HS-27A (cell line): ENCODE results near the gene RREB1.

Source experiments
- DNase-seq: peaks from one replicate; pipeline ENCODE4 v3.0.0-alpha.2; 2012; ENCODE audit warnings: low read depth, missing footprints

Gene RREB1

DNA sequence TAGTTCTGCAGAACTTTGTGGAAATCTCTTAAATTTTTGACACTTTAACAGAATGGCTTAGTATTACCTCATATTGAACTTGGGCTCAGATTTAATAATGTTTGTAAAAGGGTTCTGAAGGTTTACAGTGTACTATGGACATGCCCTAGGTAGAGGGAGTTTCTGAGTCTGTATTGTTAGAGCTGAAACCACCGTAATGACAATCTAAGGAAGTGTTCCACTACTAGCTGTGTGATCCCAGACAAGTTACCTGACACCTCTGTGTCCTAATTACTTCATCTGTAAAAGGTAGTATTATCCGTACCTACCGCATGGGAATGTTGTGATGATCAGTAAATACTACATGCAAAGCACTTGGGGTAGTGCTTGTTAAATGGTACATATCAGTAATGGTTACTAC is 86.9 kb downstream of the RREB1 start:
- DNase-seq = no peak

DNA sequence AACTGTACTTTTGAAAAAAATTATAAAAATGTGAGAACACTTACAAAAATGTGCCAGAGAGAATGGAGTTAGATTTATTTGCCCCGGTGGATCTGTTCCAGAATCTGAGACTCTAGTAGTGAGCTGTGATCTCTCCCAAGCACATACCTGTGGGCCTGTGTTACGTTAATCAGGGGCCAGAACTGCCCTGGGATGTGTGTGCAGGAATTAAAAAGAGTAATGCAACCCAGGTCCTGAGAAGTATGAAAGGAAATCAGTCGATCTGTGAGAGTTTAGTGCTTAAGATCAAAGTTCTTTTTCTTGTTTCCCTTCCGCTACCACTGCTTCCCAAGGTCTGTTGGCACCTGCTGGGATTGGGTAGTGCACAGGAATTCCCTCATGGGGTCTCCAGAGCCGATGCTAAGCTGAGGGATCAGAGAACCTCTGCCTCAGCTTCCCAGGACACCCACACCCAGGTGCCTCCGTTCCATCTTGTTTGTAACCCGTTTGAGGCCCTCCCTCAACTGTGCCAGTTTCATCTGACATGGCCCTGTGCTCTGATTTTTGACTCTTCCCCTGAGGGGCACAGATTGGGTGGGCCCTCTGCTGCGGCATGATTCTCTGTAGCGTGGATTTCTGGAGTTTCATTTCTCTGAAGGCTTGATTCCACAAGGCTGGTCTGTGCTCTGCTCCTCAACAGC is 87.7 kb downstream of the RREB1 start:
- no peak for DNase-seq

DNA sequence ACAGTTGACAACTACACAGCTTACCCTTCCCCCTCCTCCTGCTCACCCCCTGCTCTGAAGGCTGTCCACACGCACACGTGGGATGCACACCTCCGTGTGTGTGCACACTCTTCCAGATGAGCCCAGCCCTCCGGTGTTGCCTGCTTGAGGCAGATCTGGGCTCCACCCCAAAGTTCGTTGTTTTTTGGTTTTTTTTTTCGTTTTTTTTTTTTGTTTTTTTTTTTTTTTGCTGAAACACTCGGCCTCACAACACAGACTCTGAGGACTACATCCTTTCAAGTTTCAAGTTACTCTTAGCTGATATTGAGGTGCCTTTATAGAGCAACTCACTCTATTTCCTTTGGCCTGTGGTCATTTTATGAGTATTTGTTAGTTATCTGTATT is 88.2 kb downstream of the RREB1 start:
- DNase-seq = no peak

GRCh38 chr6:7196685-7197283 is 89.0 kb downstream of the RREB1 start:
- no peak for DNase-seq

DNA sequence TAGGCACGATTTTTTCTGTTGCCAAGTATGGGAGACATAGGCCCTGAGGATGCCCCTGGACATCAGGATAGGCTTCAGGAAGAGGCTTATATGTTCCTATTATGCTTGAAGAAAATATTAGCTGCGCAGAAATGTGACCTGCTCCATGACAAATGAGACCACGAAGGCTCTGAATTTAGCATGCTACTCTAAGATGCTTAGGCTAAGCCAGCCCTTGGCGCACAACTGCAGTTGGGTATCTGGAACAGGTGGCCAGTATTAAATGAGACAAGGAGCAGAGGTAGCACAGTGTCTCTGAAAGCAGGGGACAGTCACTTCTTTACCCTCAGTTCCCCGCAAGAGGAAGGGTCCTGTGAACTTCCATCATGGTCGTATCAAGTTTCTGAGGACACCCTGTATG is 90.0 kb downstream of the RREB1 start:
- DNase-seq = no peak

- DNase-seq = no peak
Measured at GRCh38 chr6:7198833-7199800, 91.4 kb downstream of the RREB1 start.

GRCh38 chr6:7200598-7201443 is 93.1 kb downstream of the RREB1 start:
- DNase-seq = no peak

DNA sequence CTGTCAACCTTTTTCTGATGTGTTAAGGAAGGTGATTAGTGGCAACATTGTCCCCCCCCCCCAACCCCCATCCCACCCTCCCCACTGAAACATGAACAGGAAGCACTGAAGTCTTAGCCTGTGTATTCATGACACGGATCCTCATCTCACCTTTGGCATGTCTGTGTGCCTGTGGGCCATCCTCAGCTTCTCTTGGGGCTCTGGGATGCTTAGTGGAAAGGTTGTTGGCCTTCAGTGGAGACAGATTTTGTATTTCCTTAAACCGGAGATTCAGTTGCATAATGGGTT is 93.6 kb downstream of the RREB1 start:
- no peak for DNase-seq

GRCh38 chr6:7201732-7202541 is 94.2 kb downstream of the RREB1 start:
- DNase-seq = no peak

DNA sequence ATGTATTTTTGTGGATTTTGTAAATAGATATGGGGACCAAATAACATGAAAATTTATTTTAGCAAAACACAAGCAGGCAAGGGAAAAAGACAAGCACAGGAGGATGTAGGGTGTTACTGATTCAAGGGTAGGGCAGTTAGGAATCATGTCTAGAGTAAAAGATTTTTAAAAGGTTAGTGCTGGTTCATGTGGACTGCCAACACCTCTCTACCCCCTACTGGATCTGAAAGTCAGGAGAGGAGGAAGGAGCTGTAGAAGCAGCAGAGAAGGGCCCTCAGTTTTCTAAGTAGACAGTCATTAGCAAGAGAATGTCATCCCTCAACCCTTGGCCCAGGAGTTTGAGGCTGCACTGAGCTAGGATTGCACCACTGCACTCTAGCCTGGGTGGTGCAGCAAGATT is 95.2 kb downstream of the RREB1 start:
- DNase-seq = no peak

- DNase-seq = no peak
Measured at GRCh38 chr6:7203939-7204338, 96.2 kb downstream of the RREB1 start.

DNA sequence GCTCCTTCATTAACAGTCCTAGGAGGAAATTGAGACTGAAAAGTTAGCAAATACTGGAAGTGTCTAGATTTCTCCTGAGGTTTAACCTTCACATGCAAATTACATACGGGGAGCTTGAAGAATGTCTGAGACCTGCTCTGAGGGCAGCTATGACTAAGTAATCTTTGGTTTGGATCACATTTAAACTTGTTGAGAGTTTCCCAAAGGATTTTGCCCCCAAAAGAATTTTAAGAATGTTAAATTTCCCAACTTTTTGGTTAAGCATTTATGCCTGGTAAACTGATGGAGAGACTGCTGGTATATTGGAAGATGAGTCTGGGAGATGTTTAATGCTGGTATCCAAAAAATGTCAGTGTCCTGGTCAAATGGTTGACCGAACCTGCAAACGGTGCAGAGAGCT is 97.0 kb downstream of the RREB1 start:
- no peak for DNase-seq

DNA sequence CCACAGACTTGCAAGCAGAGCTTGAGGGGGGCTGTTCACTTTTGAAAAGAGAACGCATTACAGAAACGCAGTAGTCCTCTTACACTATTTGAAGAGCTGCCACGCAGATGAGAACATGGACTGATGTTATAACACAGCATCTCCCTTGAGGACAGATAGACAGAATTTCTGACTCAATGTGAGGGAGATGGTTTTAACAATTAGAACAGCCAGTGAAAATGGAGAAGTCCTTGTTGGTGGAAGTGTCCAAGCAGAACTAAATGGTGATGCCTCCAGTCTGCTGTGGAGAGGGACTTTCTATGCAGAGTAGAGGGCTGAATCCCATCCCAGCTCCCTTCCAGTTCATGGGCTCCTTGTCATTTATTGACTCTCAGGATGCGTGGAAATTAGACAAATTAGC is 100.0 kb downstream of the RREB1 start:
- DNase-seq = no peak

- DNase-seq = no peak
Measured at GRCh38 chr6:7213416-7213815, 105.7 kb downstream of the RREB1 start.

GRCh38 chr6:7214468-7214867 is 106.7 kb downstream of the RREB1 start:
- no peak for DNase-seq

DNA sequence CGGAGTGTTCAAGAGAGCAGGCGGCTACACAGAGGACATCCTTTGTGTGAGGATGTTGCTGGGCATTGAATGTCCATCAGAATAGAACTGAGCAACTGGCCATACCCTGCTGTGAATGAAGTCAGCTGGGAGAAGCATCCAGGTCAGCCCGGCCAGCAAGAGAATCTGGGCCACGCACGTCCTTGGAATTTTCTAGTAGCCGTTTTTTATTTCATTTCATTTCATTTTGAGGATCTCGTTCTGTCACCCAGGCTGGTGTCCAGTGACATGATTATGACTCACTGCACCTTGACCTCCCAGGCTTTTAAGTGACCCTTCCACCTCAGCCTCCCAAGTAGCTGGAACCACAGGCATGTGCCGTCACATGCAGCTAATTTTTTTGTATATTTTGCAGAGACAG is 107.4 kb downstream of the RREB1 start:
- peak; percentile 35 for DNase-seq

- no peak for DNase-seq
Measured at GRCh38 chr6:7215798-7216231, 108.1 kb downstream of the RREB1 start.

DNA sequence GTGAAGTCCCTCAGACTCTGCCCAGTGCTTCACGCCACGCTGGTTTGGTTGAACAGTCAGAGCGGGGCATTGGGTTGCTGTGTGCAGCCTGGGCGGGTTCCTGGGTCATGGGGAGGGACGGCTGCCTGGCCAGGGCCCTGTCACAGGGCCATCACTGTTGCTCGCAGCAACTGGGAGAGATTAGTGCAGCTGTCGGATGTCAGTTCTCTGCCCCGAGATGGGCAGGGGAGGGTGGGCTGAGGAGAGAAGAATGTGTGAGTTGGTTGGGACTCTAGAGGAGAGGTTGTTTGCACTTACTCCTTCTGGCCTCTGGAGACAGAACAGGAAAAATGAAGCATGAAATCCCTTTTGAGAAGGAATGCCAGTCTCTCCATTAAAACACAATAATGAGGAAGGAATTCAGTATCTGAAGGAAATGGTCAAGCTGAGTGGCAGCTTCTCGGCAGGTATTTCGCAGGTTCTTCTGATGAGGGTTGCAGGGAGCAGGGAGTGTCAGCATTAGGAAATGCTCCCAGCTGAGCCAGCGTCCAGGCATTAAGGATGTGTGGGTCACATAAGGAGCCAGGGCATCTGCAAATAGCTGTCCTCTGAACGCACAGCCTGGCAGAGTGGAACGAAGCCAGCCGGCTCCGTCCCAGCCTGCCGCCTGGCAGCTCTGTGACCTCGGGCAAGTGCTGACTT is 109.3 kb downstream of the RREB1 start:
- no peak for DNase-seq

- no peak for DNase-seq
Measured at GRCh38 chr6:7218406-7218988, 110.7 kb downstream of the RREB1 start.

GRCh38 chr6:7219310-7219709 is 111.5 kb downstream of the RREB1 start:
- no peak for DNase-seq
